Fibroblast of the aortic adventitia (primary cell): Measurements from ENCODE around the gene CTTNBP2NL. TPM values are rescaled to one million over a fixed set of nuclear protein-coding genes. Genes with fewer than 3 reads are reported as not detected.

Source experiments
- DNase-seq: peaks from one replicate; pipeline ENCODE4 v3.0.0-alpha.2; 2010; ENCODE audit warnings: low read depth
- H3K4me3 ChIP-seq: 2 replicates; pipeline ENCODE4 v1.5.1; 2011; ENCODE audit warnings: low read depth, mild to moderate bottlenecking, control low read depth, low read length, moderate library complexity
- CTCF ChIP-seq: IDR thresholded peaks from 2 replicates; pipeline ENCODE4 v1.5.1; 2011; ENCODE audit warnings: mild to moderate bottlenecking, low read length, control low read depth, inconsistent platforms; ENCODE audit not compliant: insufficient read depth
- total RNA-seq: library from RNA; depleted of rRNA; stranded (reverse); fragments of >200 nt; gene quantifications from 2 replicates; pipeline ENCODE4 v1.2.3, GENCODE V29; 2012; ENCODE audit warnings: low replicate concordance

The CTTNBP2NL gene
- total RNA-seq, 1 donor: 27.0 TPM

- DNase-seq: no peak
- H3K4me3 ChIP-seq: no peak overlapping the region
- no peak for TF ChIP-seq CTCF
These were observed 97.3 kb downstream of the CTTNBP2NL start for GRCh38 chr1:112493351-112493750.

- no peak for TF ChIP-seq CTCF
- no peak overlapping the region for H3K4me3 ChIP-seq
- no peak for DNase-seq
These were observed 100.3 kb downstream of the CTTNBP2NL start for GRCh38 chr1:112496290-112496689.

GRCh38 chr1:112501810-112502641 lies 106.0 kb downstream of the CTTNBP2NL start:
- peak overlapping the region; percentile 63 for H3K4me3 ChIP-seq
- peak; percentile 96 for TF ChIP-seq CTCF
- peak; percentile 76 for DNase-seq

- peak; percentile 53 for DNase-seq
- no peak overlapping the region for H3K4me3 ChIP-seq
- TF ChIP-seq CTCF: no peak
These were observed 106.8 kb downstream of the CTTNBP2NL start for GRCh38 chr1:112502826-112503225.

- TF ChIP-seq CTCF: no peak
- DNase-seq: no peak
These were observed 108.1 kb downstream of the CTTNBP2NL start for GRCh38 chr1:112504001-112504660.

GRCh38 chr1:112504661-112505399 lies 108.8 kb downstream of the CTTNBP2NL start:
- no peak for DNase-seq
- TF ChIP-seq CTCF: no peak
- H3K4me3 ChIP-seq: no peak overlapping the region

More at GRCh38 chr1:112504001-112504660, 108.1 kb downstream of the CTTNBP2NL start:
- H3K4me3 ChIP-seq: no peak overlapping the region
